Measurements from ENCODE around the gene MAB21L3.

The MAB21L3 gene

GRCh38 chr1:116075990-116076389, 35.2 kb upstream of the MAB21L3 start:
- no peak for TF ChIP-seq CTCF (IDR thresholded peaks at IDR 0.05; ENCODE audit: control insufficient read depth, insufficient read depth, low read depth, low read length, missing control alignments)
- H3K4me3 ChIP-seq (ENCODE audit: control insufficient read depth, low read depth, low read length) = no peak overlapping the region
- DNase-seq (ENCODE audit: low read depth) = no peak

- no peak overlapping the region for H3K4me3 ChIP-seq (ENCODE audit: control insufficient read depth, low read depth, low read length)
- TF ChIP-seq CTCF (IDR thresholded peaks at IDR 0.05; ENCODE audit: control insufficient read depth, insufficient read depth, low read depth, low read length, missing control alignments) = no peak
- no peak for DNase-seq (ENCODE audit: low read depth)
Observed at GRCh38 chr1:116076831-116077230, 34.4 kb upstream of the MAB21L3 start.

- TF ChIP-seq CTCF (IDR thresholded peaks at IDR 0.05; ENCODE audit: control insufficient read depth, insufficient read depth, low read depth, low read length, missing control alignments) = peak; percentile 11
- DNase-seq (ENCODE audit: low read depth) = no peak
- H3K4me3 ChIP-seq (ENCODE audit: control insufficient read depth, low read depth, low read length) = no peak overlapping the region
Observed at GRCh38 chr1:116078699-116079223, 32.4 kb upstream of the MAB21L3 start.

- DNase-seq (ENCODE audit: low read depth) = no peak
- no peak overlapping the region for H3K4me3 ChIP-seq (ENCODE audit: control insufficient read depth, low read depth, low read length)
- no peak for TF ChIP-seq CTCF (IDR thresholded peaks at IDR 0.05; ENCODE audit: control insufficient read depth, insufficient read depth, low read depth, low read length, missing control alignments)
Observed at GRCh38 chr1:116087628-116088027, 23.6 kb upstream of the MAB21L3 start.

- no peak for TF ChIP-seq CTCF (IDR thresholded peaks at IDR 0.05; ENCODE audit: control insufficient read depth, insufficient read depth, low read depth, low read length, missing control alignments)
- no peak overlapping the region for H3K4me3 ChIP-seq (ENCODE audit: control insufficient read depth, low read depth, low read length)
- DNase-seq (ENCODE audit: low read depth) = no peak
Observed at GRCh38 chr1:116089870-116090269, 21.3 kb upstream of the MAB21L3 start.

GRCh38 chr1:116091083-116091482, 20.1 kb upstream of the MAB21L3 start:
- no peak for TF ChIP-seq CTCF (IDR thresholded peaks at IDR 0.05; ENCODE audit: control insufficient read depth, insufficient read depth, low read depth, low read length, missing control alignments)
- no peak for DNase-seq (ENCODE audit: low read depth)

More at GRCh38 chr1:116091083-116091482, 20.1 kb upstream of the MAB21L3 start:
- no peak overlapping the region for H3K4me3 ChIP-seq (ENCODE audit: control insufficient read depth, low read depth, low read length)

Measured in AG09309 (cell line).